Loucy (cell line): ENCODE results near the gene UBA7.

Experiments
- EZH2phosphoT487 ChIP-seq: fragments of 200-600 bp; IDR thresholded peaks from 2 replicates; pipeline ENCODE4 v1.6.1; 2018; ENCODE audit warnings: antibody characterized with exemption, mild to moderate bottlenecking, moderate library complexity, borderline replicate concordance
- TF ChIP-seq, protein P1 (sequence below): fragments of 200-600 bp; sonication (generic); conservative IDR thresholded peaks from 2 replicates; pipeline ENCODE4 v1.5.1; 2014; ENCODE audit warnings: mild to moderate bottlenecking, antibody characterized with exemption, low read length

DNA sequence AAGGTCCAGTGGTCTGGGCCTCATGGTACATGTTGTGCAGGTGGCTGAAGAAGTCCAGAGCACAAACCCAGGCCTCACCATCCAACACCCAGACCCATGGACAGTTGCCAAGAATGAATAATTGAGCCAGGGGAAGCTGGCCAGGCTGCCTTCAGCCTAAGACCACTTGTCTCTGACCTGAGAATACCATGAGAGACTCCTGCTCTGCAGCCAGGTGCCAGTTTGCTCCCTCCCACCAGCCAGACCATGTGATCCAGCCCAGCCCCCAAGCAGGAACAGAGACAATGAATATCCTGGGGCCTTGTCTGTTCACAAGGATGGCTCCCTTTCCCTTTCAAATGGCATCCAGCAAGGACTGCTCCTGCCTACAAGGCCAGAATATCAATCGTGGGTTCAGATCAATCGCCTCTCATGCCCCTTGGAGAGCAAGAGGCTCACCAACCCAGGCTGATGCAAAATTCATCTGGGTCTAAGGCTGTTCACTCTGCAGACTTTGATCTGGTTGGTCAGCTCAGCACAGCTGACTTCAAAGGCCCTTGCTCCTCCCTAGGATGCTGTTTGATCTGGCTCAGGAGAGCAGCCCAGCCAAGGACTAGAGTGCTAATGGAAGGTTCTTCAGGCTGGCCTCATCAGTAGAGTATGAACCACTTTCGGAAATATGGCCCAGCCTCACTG is 29.2 kb upstream of the UBA7 start:
- TF ChIP-seq, protein P1, sequence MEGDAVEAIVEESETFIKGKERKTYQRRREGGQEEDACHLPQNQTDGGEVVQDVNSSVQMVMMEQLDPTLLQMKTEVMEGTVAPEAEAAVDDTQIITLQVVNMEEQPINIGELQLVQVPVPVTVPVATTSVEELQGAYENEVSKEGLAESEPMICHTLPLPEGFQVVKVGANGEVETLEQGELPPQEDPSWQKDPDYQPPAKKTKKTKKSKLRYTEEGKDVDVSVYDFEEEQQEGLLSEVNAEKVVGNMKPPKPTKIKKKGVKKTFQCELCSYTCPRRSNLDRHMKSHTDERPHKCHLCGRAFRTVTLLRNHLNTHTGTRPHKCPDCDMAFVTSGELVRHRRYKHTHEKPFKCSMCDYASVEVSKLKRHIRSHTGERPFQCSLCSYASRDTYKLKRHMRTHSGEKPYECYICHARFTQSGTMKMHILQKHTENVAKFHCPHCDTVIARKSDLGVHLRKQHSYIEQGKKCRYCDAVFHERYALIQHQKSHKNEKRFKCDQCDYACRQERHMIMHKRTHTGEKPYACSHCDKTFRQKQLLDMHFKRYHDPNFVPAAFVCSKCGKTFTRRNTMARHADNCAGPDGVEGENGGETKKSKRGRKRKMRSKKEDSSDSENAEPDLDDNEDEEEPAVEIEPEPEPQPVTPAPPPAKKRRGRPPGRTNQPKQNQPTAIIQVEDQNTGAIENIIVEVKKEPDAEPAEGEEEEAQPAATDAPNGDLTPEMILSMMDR, result no peak
- no peak for TF ChIP-seq EZH2phosphoT487
